LNCaP clone FGC (cell line): ENCODE results near the gene QKI.

ENCODE experiments used
- DNase-seq: peaks from one replicate; pipeline ENCODE4 v3.0.0-alpha.2; 2011; ENCODE audit warnings: low read depth
- H3K4me3 ChIP-seq: 2 replicates; pipeline ENCODE4 v1.5.1; 2011; ENCODE audit warnings: mild to moderate bottlenecking, low read depth, low read length, control low read depth
- CTCF ChIP-seq: IDR thresholded peaks from 2 replicates; pipeline ENCODE4 v1.5.1; 2012; ENCODE audit warnings: mild to moderate bottlenecking; ENCODE audit not compliant: control insufficient read depth, insufficient read depth; ENCODE audit errors: extremely low read depth

Gene QKI

GRCh38 chr6:163531122-163531521, 116.6 kb downstream of the QKI start:
- H3K4me3 ChIP-seq: no peak overlapping the region
- no peak for TF ChIP-seq CTCF
- no peak for DNase-seq

- no peak for TF ChIP-seq CTCF
- no peak overlapping the region for H3K4me3 ChIP-seq
- DNase-seq: no peak
These were observed 118.1 kb downstream of the QKI start for GRCh38 chr6:163532526-163533078.

- peak; percentile 58 for DNase-seq
- H3K4me3 ChIP-seq: no peak overlapping the region
- no peak for TF ChIP-seq CTCF
These were observed 118.9 kb downstream of the QKI start for GRCh38 chr6:163533443-163533842.

GRCh38 chr6:163536770-163537169, 122.3 kb downstream of the QKI start:
- no peak for TF ChIP-seq CTCF
- no peak for DNase-seq

GRCh38 chr6:163538331-163538730, 123.8 kb downstream of the QKI start:
- no peak for DNase-seq
- no peak for TF ChIP-seq CTCF
- no peak overlapping the region for H3K4me3 ChIP-seq

More at GRCh38 chr6:163536770-163537169, 122.3 kb downstream of the QKI start:
- no peak overlapping the region for H3K4me3 ChIP-seq

GRCh38 chr6:163539101-163539762, 124.7 kb downstream of the QKI start:
- peak; percentile 31 for DNase-seq
- H3K4me3 ChIP-seq: no peak overlapping the region
- TF ChIP-seq CTCF: no peak

- no peak for TF ChIP-seq CTCF
- no peak for DNase-seq
- H3K4me3 ChIP-seq: no peak overlapping the region
These were observed 128.8 kb downstream of the QKI start for GRCh38 chr6:163543321-163543720.
